Measurements from ENCODE around the gene CXorf49. TPM values are rescaled to one million over a fixed set of nuclear protein-coding genes. Genes with fewer than 3 reads are reported as not detected.
A peak's percentile ranks its signal among the peaks of the same experiment; 100 is the strongest.
"Not testable (repeated sequence)": the region's sequence is repeated elsewhere in the genome, so short reads cannot be mapped to it uniquely, and the experiment has no call there.

The CXorf49 gene
- total RNA-seq, 1 donor from 2014 or later: not detected

- ATAC-seq; DNase-seq; intact Hi-C loops (cut with micrococcal nuclease): not testable (repeated sequence)
Measured at GRCh38 chrX:71676068-71676795, 41.9 kb downstream of the CXorf49 start.

GRCh38 chrX:71675636-71676035, 42.4 kb downstream of the CXorf49 start:
- ATAC-seq; intact Hi-C loops (cut with micrococcal nuclease); DNase-seq: not testable (repeated sequence)

GRCh38 chrX:71671938-71672337, 46.1 kb downstream of the CXorf49 start:
- intact Hi-C loops (cut with micrococcal nuclease): no loop called here

GRCh38 chrX:71671043-71671780, 46.9 kb downstream of the CXorf49 start:
- DNase-seq (no peak), ATAC-seq (peak; percentile 50)
- intact Hi-C loops (cut with micrococcal nuclease): no loop called here

More at GRCh38 chrX:71671938-71672337, 46.1 kb downstream of the CXorf49 start:
- DNase-seq (no peak), ATAC-seq (no peak)

GRCh38 chrX:71669947-71670346, 48.1 kb downstream of the CXorf49 start:
- intact Hi-C loops (cut with micrococcal nuclease); DNase-seq: not testable (repeated sequence)
- ATAC-seq: peak; percentile 80

- DNase-seq: no peak
- ATAC-seq: no peak
- intact Hi-C loops (cut with micrococcal nuclease): no loop called here
Measured at GRCh38 chrX:71669492-71669891, 48.6 kb downstream of the CXorf49 start.

- no peak for DNase-seq
- no peak for ATAC-seq
- intact Hi-C loops (cut with micrococcal nuclease): no loop called here
Measured at GRCh38 chrX:71668248-71668595, 49.9 kb downstream of the CXorf49 start.

GRCh38 chrX:71667328-71668247, 50.5 kb downstream of the CXorf49 start, which contains the start of gene LOC101059915:
Gene LOC101059915, plus strand, starts transcription at chrX:71667546.
- ATAC-seq (no peak), DNase-seq (no peak)
- intact Hi-C loops (cut with micrococcal nuclease): no loop called here

- intact Hi-C loops (cut with micrococcal nuclease): no loop called here
- ATAC-seq: no peak
- DNase-seq: no peak
Measured at GRCh38 chrX:71666240-71667223, 51.6 kb downstream of the CXorf49 start.

GRCh38 chrX:71665747-71666146, 52.3 kb downstream of the CXorf49 start:
- intact Hi-C loops (cut with micrococcal nuclease): no loop called here
- DNase-seq: no peak

GRCh38 chrX:71664889-71665491, 53.1 kb downstream of the CXorf49 start:
- DNase-seq: no peak
- intact Hi-C loops (cut with micrococcal nuclease): no loop called here
- no peak for ATAC-seq

More at GRCh38 chrX:71665747-71666146, 52.3 kb downstream of the CXorf49 start:
- ATAC-seq: no peak

Other genes with a start within 250 kb of the CXorf49 start
- gene OGT, start 185.2 kb downstream of the CXorf49 start, total RNA-seq: 96.4 TPM
- gene GCNA, start 139.8 kb downstream of the CXorf49 start, total RNA-seq: 1.5 TPM
- gene CXCR3, start 99.8 kb downstream of the CXorf49 start, total RNA-seq: 0.20 TPM
- not detected for gene CXorf49B, start 45.1 kb upstream of the CXorf49 start, total RNA-seq
- gene NHSL2, start 192.6 kb upstream of the CXorf49 start, total RNA-seq: 3.7 TPM

Data from left ventricle myocardium superior (tissue), 1 donor.